ENCODE data around the gene MGAT4A.

GRCh38 chr2:98588880-98589431 lies 142.0 kb downstream of the MGAT4A start:
- TF ChIP-seq ZFP3 (CRISPR knock-in tag; IDR thresholded peaks at IDR 0.05), result no peak
- no peak for TF ChIP-seq ZC3H10 (CRISPR knock-in tag; IDR thresholded peaks at IDR 0.05)
- no peak for TF ChIP-seq PATZ1 (CRISPR knock-in tag; IDR thresholded peaks at IDR 0.05; ENCODE audit: borderline replicate concordance)
- no peak for TF ChIP-seq ESRRG (CRISPR knock-in tag; IDR thresholded peaks at IDR 0.05)
- no peak for TF ChIP-seq ARNTL (CRISPR knock-in tag; IDR thresholded peaks at IDR 0.05; ENCODE audit: borderline replicate concordance, low read depth)
- TF ChIP-seq RARB (CRISPR knock-in tag; IDR thresholded peaks at IDR 0.05), result no peak
- TF ChIP-seq POU6F1 (CRISPR knock-in tag; IDR thresholded peaks at IDR 0.05; ENCODE audit: borderline replicate concordance, low read depth), result no peak
- TF ChIP-seq ZFP30 (CRISPR knock-in tag; IDR thresholded peaks at IDR 0.05), result no peak
- no peak for TF ChIP-seq CREB5 (CRISPR knock-in tag; IDR thresholded peaks at IDR 0.05; ENCODE audit: low read depth)
- TF ChIP-seq CSDC2 (CRISPR knock-in tag; IDR thresholded peaks at IDR 0.05), result no peak
- no peak for TF ChIP-seq TSHZ2 (CRISPR knock-in tag; IDR thresholded peaks at IDR 0.05)
- no peak for TF ChIP-seq OSR1 (CRISPR knock-in tag; IDR thresholded peaks at IDR 0.05)
